A673 (cell line): ENCODE results near the gene MT1H. TPM values are rescaled to one million over a fixed set of nuclear protein-coding genes. Genes with fewer than 3 reads are reported as not detected.

Experiments
- BruUV-seq: library from RNA; stranded (reverse); fragments of 400-500 nt; replicated peaks from 2 replicates; lab custom pipeline; 2021; lab: Mats Ljungman, UMichigan
- CTCF ChIA-PET: fragments of 300-600 bp; sonication (Branson Sonifier 250); formaldehyde crosslinking; loops from one replicate; lab custom pipeline; 2022; ENCODE audit warnings: antibody characterized with exemption; lab: Charles Lee
- POLR2A ChIA-PET: fragments of 300-600 bp; sonication (Branson Sonifier 250); formaldehyde crosslinking; loops from one replicate; lab custom pipeline; 2022; ENCODE audit warnings: antibody characterized with exemption; ENCODE audit not compliant: low non-redundant PET; lab: Charles Lee
- DNase-seq: peaks from one replicate; pipeline ENCODE4 v3.0.0-alpha.2; 2015; ENCODE audit warnings: low spot score
- H3K27ac ChIP-seq: fragments of 200-600 bp; sonication (generic); 2 replicates; pipeline ENCODE4 v1.5.1; 2016; ENCODE audit warnings: mixed run types, low read depth, mild to moderate bottlenecking, mixed read lengths, antibody characterized with exemption, low read length; ENCODE audit not compliant: poor library complexity, severe bottlenecking
- H3K27me3 ChIP-seq: fragments of 200-600 bp; sonication (generic); replicated peaks from 2 replicates; pipeline ENCODE4 v1.6.1; 2017; ENCODE audit warnings: mixed run types, low read depth, mild to moderate bottlenecking, mixed read lengths, antibody characterized with exemption, low read length; ENCODE audit not compliant: insufficient read depth, poor library complexity
- H3K36me3 ChIP-seq: fragments of 200-600 bp; sonication (generic); 2 replicates; pipeline ENCODE4 v1.6.1; 2016; ENCODE audit warnings: mixed run types, mild to moderate bottlenecking, mixed read lengths, antibody characterized with exemption, low read length; ENCODE audit not compliant: insufficient read depth, poor library complexity, severe bottlenecking
- H3K4me1 ChIP-seq: fragments of 200-600 bp; sonication (generic); 2 replicates; pipeline ENCODE4 v1.6.1; 2017; ENCODE audit warnings: mixed run types, mild to moderate bottlenecking, mixed read lengths, antibody characterized with exemption, low read length; ENCODE audit not compliant: insufficient read depth, poor library complexity, severe bottlenecking
- H3K4me3 ChIP-seq: fragments of 200-600 bp; sonication (generic); 2 replicates; pipeline ENCODE4 v1.5.1; 2016; ENCODE audit warnings: low read depth, mixed run types, mild to moderate bottlenecking, mixed read lengths, low read length; ENCODE audit not compliant: poor library complexity, severe bottlenecking
- H3K9me3 ChIP-seq: fragments of 200-600 bp; sonication (generic); 2 replicates; pipeline ENCODE4 v1.6.1; 2016; ENCODE audit warnings: mixed run types, low read depth, mild to moderate bottlenecking, mixed read lengths, antibody characterized with exemption, low read length; ENCODE audit not compliant: poor library complexity, severe bottlenecking
- EZH2 ChIP-seq: fragments of 200-600 bp; sonication (generic); IDR thresholded peaks from 2 replicates; pipeline ENCODE4 v1.6.1; 2017; ENCODE audit warnings: borderline replicate concordance, low read depth, mild to moderate bottlenecking, mixed read lengths, antibody characterized with exemption, low read length; ENCODE audit not compliant: poor library complexity, severe bottlenecking
- intact Hi-C: fragments of 100-400 bp; cut with micrococcal nuclease; formaldehyde crosslinking; loops from one replicate; pipeline ENCODE4 v1.10.0; 2022; ENCODE audit not compliant: unreplicated experiment
- total RNA-seq: library from RNA; stranded (reverse); gene quantifications from 2 replicates; pipeline ENCODE4 v1.2.3, GENCODE V29; 2021
- TF ChIP-seq, protein P1 (sequence below): fragments of 300-800, 200-600 bp; sonication (generic); conservative IDR thresholded peaks from 2 replicates; pipeline ENCODE4 v1.5.1; 2017; ENCODE audit warnings: low read depth, mild to moderate bottlenecking, antibody characterized with exemption, low read length, moderate library complexity, mixed read lengths

The MT1H gene
- total RNA-seq, 1 experiment from 2014 or later, result 2.4 TPM

GRCh38 chr16:56686758-56687157 is 17.1 kb downstream of the MT1H start:
- CTCF ChIA-PET, result no interaction called here
- POLR2A ChIA-PET, result no interaction called here
- no peaks in the 10 kb centered on the region for H3K36me3 ChIP-seq
- no peak overlapping the region for H3K27ac ChIP-seq
- H3K27me3 ChIP-seq, result no peaks in the 10 kb centered on the region
- DNase-seq, result no peak
- no peak overlapping the region for H3K4me3 ChIP-seq
- no TSS peak for BruUV-seq
- peaks cover 6% of the 10 kb centered on the region for H3K4me1 ChIP-seq
- intact Hi-C loops, result no loop called here
- TF ChIP-seq, protein P1, sequence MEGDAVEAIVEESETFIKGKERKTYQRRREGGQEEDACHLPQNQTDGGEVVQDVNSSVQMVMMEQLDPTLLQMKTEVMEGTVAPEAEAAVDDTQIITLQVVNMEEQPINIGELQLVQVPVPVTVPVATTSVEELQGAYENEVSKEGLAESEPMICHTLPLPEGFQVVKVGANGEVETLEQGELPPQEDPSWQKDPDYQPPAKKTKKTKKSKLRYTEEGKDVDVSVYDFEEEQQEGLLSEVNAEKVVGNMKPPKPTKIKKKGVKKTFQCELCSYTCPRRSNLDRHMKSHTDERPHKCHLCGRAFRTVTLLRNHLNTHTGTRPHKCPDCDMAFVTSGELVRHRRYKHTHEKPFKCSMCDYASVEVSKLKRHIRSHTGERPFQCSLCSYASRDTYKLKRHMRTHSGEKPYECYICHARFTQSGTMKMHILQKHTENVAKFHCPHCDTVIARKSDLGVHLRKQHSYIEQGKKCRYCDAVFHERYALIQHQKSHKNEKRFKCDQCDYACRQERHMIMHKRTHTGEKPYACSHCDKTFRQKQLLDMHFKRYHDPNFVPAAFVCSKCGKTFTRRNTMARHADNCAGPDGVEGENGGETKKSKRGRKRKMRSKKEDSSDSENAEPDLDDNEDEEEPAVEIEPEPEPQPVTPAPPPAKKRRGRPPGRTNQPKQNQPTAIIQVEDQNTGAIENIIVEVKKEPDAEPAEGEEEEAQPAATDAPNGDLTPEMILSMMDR, result no peak
- TF ChIP-seq EZH2, result no peak
- no peaks in the 10 kb centered on the region for H3K9me3 ChIP-seq

DNA sequence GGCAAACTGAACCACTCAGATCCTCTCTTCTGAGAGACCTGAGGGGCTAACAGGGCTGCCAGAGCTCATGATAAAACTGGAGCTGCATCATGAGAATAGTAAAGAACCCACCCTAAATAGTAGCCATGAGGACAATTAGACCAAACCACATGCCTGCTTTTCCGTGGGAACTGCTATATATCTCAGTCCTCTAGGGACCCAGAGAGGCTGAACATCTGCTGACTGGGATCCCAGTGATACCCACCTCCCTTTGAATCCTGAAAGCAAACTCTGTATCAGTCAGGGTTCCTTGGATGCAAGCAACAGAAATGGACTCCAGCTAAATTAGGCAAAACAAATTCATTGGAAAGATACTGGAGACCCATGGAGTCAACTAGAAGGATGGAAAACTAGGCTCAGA is 19.1 kb downstream of the MT1H start:
- BruUV-seq, result no TSS peak
- CTCF ChIA-PET, result no interaction called here
- intact Hi-C loops, result no loop called here

DNA sequence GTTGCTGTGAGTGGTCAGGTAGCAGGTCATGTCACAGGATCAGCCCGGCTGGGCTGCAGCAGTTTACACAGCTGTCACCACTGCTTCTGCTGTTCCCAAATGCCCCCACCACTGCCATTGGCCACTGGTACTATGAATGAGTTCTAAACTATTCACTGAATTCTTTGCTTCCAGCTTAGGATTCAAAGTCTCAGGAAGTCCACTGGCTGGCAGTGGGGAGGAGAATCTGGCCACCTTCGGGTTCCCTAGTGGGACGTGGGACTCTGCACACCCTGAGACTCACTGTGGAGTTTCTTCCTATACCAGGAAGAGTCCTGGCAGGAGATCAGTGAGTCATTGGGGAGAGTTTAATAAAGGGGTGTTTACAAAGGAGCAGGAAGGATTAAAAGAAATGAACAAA is 19.6 kb downstream of the MT1H start:
- no peak overlapping the region for H3K4me3 ChIP-seq
- peak; percentile 58 for DNase-seq
- H3K27ac ChIP-seq, result no peak overlapping the region
- TF ChIP-seq, protein P1, result no peak
- TF ChIP-seq EZH2, result no peak
- H3K36me3 ChIP-seq, result no peaks in the 10 kb centered on the region
- intact Hi-C loops, result no loop called here
- ChIA-PET POLR2A (no interaction called here), CTCF (no interaction called here)
- no TSS peak for BruUV-seq
- peaks cover 6% of the 10 kb centered on the region for H3K4me1 ChIP-seq
- H3K9me3 ChIP-seq, result no peaks in the 10 kb centered on the region
- no peaks in the 10 kb centered on the region for H3K27me3 ChIP-seq

More for the DNA sequence above, 19.1 kb downstream of the MT1H start:
- no peak overlapping the region for H3K4me3 ChIP-seq
- H3K27ac ChIP-seq, result no peak overlapping the region
- peaks cover 6% of the 10 kb centered on the region for H3K4me1 ChIP-seq
- TF ChIP-seq EZH2, result no peak
- TF ChIP-seq, protein P1, result no peak
- H3K36me3 ChIP-seq, result no peaks in the 10 kb centered on the region
- H3K27me3 ChIP-seq, result no peaks in the 10 kb centered on the region
- POLR2A ChIA-PET, result no interaction called here
- peak; percentile 40 for DNase-seq
- no peaks in the 10 kb centered on the region for H3K9me3 ChIP-seq
